ENCODE data around the gene HECW1. TPM values are rescaled to one million over a fixed set of nuclear protein-coding genes. Genes with fewer than 3 reads are reported as not detected.

Gene HECW1
- total and polyA plus RNA-seq, 12 donors: 0.07 to 0.23 TPM; not detected in 10

- WGBS, 2 donors: 37 to 40% methylated on average over 4 of the region's 4 CpGs
- DNase-seq (no peak), ATAC-seq (no peak)
- no peaks in the 10 kb centered on the region for H3K9me3 ChIP-seq
- H3K27ac ChIP-seq: no peak overlapping the region
- no peaks in the 10 kb centered on the region for H3K4me1 ChIP-seq
- intact Hi-C loops (cut with DNase I): no loop called here
- TF ChIP-seq, protein P1, sequence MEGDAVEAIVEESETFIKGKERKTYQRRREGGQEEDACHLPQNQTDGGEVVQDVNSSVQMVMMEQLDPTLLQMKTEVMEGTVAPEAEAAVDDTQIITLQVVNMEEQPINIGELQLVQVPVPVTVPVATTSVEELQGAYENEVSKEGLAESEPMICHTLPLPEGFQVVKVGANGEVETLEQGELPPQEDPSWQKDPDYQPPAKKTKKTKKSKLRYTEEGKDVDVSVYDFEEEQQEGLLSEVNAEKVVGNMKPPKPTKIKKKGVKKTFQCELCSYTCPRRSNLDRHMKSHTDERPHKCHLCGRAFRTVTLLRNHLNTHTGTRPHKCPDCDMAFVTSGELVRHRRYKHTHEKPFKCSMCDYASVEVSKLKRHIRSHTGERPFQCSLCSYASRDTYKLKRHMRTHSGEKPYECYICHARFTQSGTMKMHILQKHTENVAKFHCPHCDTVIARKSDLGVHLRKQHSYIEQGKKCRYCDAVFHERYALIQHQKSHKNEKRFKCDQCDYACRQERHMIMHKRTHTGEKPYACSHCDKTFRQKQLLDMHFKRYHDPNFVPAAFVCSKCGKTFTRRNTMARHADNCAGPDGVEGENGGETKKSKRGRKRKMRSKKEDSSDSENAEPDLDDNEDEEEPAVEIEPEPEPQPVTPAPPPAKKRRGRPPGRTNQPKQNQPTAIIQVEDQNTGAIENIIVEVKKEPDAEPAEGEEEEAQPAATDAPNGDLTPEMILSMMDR (IDR thresholded peaks at IDR 0.05): no peak
- no peak overlapping the region for H3K4me3 ChIP-seq
- H3K27me3 ChIP-seq: peaks cover 0 to 28% (median 0%) of the 10 kb centered on the region in 7 donors
- H3K36me3 ChIP-seq: no peaks in the 10 kb centered on the region
Observed at GRCh38 chr7:43303740-43304241, 191.3 kb downstream of the HECW1 start.

DNA sequence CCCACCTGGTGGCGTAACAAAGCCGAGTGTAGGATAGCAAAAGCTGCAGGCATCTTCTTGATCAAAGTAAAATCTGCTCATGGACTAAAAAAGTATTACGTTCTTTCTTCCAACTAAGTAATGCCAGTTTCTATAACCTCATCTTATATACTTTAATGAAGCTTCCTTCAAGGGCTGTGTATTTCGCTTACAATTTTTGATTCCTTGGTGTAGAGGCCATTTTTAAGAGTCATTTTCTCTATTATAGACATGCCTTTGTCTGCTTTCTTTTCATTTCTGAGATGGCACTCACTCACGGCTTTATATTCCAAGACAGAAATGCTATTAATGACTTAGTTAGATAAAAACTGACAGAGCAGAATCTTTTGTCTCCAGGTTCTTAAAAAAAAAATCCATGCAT, 194.0 kb downstream of the HECW1 start:
- no peak for DNase-seq
- Histone ChIP-seq H3K4me3 (no peak overlapping the region), H3K36me3 (no peaks in the 10 kb centered on the region), H3K27ac (no peak overlapping the region), H3K4me1 (no peaks in the 10 kb centered on the region), H3K27me3 (peaks cover 0 to 17% (median 0%) of the 10 kb centered on the region in 7 donors), H3K9me3 (no peaks in the 10 kb centered on the region)
- 76 to 83% methylated on average over 5 of the region's 5 CpGs for WGBS, 2 donors
- intact Hi-C loops (cut with DNase I): no loop called here
- ATAC-seq: no peak
- TF ChIP-seq, protein P1 (IDR thresholded peaks at IDR 0.05): no peak

DNA sequence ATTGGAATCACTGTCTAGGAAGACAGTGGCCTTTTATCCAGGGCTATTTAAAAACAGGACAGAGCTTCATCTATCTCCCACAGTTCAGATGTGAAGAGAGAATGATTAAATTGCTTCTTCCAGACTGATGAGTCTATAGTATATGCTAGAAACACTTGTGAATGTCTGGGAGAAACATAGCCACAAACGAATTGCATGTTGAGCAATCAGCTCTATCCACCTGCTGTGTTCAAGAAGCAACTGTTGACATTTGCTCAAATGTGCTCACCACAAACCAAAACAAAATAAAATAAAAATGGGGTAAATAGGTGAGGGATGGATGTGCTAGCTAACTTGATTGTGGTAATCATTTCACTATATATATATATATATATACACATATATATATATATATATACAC, 195.1 kb downstream of the HECW1 start:
- H3K27ac ChIP-seq: no peak overlapping the region

DNA sequence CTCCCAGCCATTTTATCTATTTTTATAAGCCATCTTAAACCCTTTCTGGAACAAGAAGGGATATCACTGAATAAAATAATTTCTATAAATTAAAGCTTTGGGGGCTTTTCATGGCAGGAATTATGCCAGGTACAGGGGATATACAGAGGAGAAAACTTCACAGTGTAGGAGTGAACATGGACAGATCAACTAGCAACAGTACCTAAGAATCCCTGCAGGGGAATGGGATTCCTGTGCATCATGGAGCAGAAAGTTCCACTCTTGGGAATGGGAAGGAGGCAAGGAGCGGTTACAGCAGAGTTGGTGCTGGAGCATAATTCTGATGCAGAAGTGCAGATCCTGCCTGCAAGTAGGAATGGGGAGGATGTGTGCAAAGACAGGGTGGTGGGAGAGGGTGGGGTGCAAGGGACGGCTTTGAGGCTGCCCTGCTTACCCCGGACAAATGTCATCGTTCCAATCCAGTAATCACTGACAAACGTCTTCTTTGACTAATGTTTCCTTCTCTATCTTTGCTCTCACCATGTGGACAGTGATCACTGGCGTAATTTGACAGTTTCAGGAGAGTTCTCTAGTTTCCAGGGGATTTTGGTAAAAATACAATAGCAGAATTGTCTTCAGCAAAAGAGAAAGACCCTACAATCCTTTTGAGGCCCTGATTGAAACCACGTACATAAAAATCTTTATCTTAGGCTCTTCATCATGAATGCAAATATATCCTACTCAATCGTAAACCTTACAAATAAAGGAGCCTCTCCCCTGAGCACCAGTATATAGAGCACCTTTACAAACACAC, 196.7 kb downstream of the HECW1 start:
- no peak overlapping the region for H3K4me3 ChIP-seq
- WGBS, 2 donors: 76 to 83% methylated on average over 8 of the region's 8 CpGs
- TF ChIP-seq, protein P1 (IDR thresholded peaks at IDR 0.05): no peak
- intact Hi-C loops (cut with DNase I): no loop called here
- H3K27ac ChIP-seq: no peak overlapping the region
- ATAC-seq: no peak
- peaks cover 0 to 9% (median 0%) of the 10 kb centered on the region in 7 donors for H3K27me3 ChIP-seq
- no peaks in the 10 kb centered on the region for H3K4me1 ChIP-seq
- H3K36me3 ChIP-seq: no peaks in the 10 kb centered on the region
- no peaks in the 10 kb centered on the region for H3K9me3 ChIP-seq
- no peak for DNase-seq

More for the DNA sequence above, 195.1 kb downstream of the HECW1 start:
- Histone ChIP-seq H3K4me3 (no peak overlapping the region), H3K4me1 (no peaks in the 10 kb centered on the region), H3K9me3 (no peaks in the 10 kb centered on the region), H3K36me3 (no peaks in the 10 kb centered on the region), H3K27me3 (peaks cover 0 to 9% (median 0%) of the 10 kb centered on the region in 7 donors)
- ATAC-seq: no peak
- DNase-seq: no peak
- TF ChIP-seq, protein P1 (IDR thresholded peaks at IDR 0.05): no peak
- intact Hi-C loops (cut with DNase I): no loop called here
- WGBS, 2 donors: 74 to 76% methylated on average over 1 of the region's 1 CpG
